K562 (cell line): ENCODE measurements around the gene LMAN2. TPM values are rescaled to one million over a fixed set of nuclear protein-coding genes. Genes with fewer than 3 reads are reported as not detected.

Experiments
- ATF1 ChIP-seq, 2 experiments: fragments of 450-650 bp in 1 of 2; IDR thresholded peaks; 2 replicates each; pipeline ENCODE4 v1.6.1; 2016; ENCODE audit warnings: missing compliant biosample characterization in 1 of 2, missing genetic modification characterization in 1 of 2
- GMEB1 ChIP-seq: fragments of 250-450 bp; sonication (Bioruptor Pico); IDR thresholded peaks from 2 replicates; pipeline ENCODE4 v1.4.0; 2020; ENCODE audit warnings: mild to moderate bottlenecking
- MAX ChIP-seq: sonication (generic); formaldehyde crosslinking; IDR thresholded peaks from 2 replicates; pipeline ENCODE4 v1.9.0; 2022; ENCODE audit warnings: mild to moderate bottlenecking, missing genetic modification reagents
- NFE2L1 ChIP-seq: fragments of 450-650 bp; IDR thresholded peaks from 2 replicates; pipeline ENCODE4 v1.6.1; 2016; ENCODE audit warnings: missing genetic modification characterization, low read depth, mild to moderate bottlenecking, missing compliant biosample characterization, moderate library complexity, borderline replicate concordance
- PREB ChIP-seq: sonication (generic); formaldehyde crosslinking; IDR thresholded peaks from 2 replicates; pipeline ENCODE4 v1.8.1; 2023; ENCODE audit warnings: mild to moderate bottlenecking, missing genetic modification reagents
- ZHX1 ChIP-seq: fragments of 150-350 bp; conservative IDR thresholded peaks from 2 replicates; pipeline ENCODE4 v1.6.1; 2014; ENCODE audit warnings: low read length
- ZNF347 ChIP-seq: fragments of 450-650 bp; formaldehyde crosslinking; IDR thresholded peaks from 2 replicates; pipeline ENCODE4 v1.4.0; 2020; ENCODE audit warnings: low read depth, mild to moderate bottlenecking, moderate library complexity
- polyA plus RNA-seq, 8 experiments: library from polyadenylated mRNA; depleted of rRNA in 4 of 8; stranded (reverse) in 5 of 8; unstranded in 3 of 8; fragments of >200 nt; fragmentation: Nextera tagmentation in 2 of 8; fragmentation: Illumina TruSeq in 1 of 8; extraction: Ambion mirVana in 2 of 8; extraction: Trizol in 1 of 8; gene quantifications; 2 replicates each; pipeline versions ENCODE4 v1.2.1 to v1.2.3, GENCODE V29; 2011 to 2014; ENCODE audit warnings: inconsistent platforms in 1 of 8, missing spikeins in 1 of 8
- total RNA-seq, 7 experiments: library from RNA; depleted of rRNA in 6 of 7; stranded (reverse); fragments of >200 nt in 6 of 7; fragmentation: Illumina TruSeq in 2 of 7; extraction: Trizol in 2 of 7; gene quantifications; 2 replicates each; pipeline versions ENCODE4 v1.2.1 to v1.2.3, GENCODE V29; 2011 to 2021; ENCODE audit warnings: low replicate concordance in 1 of 7
- TF ChIP-seq, protein P1 (sequence below): sonication (generic); formaldehyde crosslinking; IDR thresholded peaks from 2 replicates; pipeline ENCODE4 v1.8.0; 2022; ENCODE audit warnings: mild to moderate bottlenecking, missing genetic modification reagents
- TF ChIP-seq, protein P2 (sequence below): fragments of 250-450 bp; sonication (Bioruptor Pico); IDR thresholded peaks from 2 replicates; pipeline ENCODE4 v1.4.0; 2020
- TF ChIP-seq, protein P3 (sequence below): fragments of 450-650 bp; formaldehyde crosslinking; IDR thresholded peaks from 2 replicates; pipeline ENCODE4 v1.4.0; 2020; ENCODE audit warnings: mild to moderate bottlenecking, moderate library complexity

Gene LMAN2
- total and polyA plus RNA-seq, 9 of the 15 experiments (the other 6 are each of a cell fraction or from before 2014, with no cell fraction given): 2.7 to 254 (median 136) TPM

- TF ChIP-seq ZHX1 (no peak), PREB (CRISPR knock-in tag) (no peak), ZNF347 (CRISPR knock-in tag) (no peak), ATF1 (CRISPR knock-in tag; IDR thresholded peaks at IDR 0.05) (no peak), ATF1 (tag; IDR thresholded peaks at IDR 0.05) (peak; percentile 50), MAX (peak; percentile 94), NFE2L1 (tag) (no peak), GMEB1 (no peak)
- TF ChIP-seq, protein P1, sequence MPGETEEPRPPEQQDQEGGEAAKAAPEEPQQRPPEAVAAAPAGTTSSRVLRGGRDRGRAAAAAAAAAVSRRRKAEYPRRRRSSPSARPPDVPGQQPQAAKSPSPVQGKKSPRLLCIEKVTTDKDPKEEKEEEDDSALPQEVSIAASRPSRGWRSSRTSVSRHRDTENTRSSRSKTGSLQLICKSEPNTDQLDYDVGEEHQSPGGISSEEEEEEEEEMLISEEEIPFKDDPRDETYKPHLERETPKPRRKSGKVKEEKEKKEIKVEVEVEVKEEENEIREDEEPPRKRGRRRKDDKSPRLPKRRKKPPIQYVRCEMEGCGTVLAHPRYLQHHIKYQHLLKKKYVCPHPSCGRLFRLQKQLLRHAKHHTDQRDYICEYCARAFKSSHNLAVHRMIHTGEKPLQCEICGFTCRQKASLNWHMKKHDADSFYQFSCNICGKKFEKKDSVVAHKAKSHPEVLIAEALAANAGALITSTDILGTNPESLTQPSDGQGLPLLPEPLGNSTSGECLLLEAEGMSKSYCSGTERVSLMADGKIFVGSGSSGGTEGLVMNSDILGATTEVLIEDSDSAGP (CRISPR knock-in tag): 0 out of 2 replicates have a peak, but pooled peaks have one; percentile 11
- TF ChIP-seq, protein P2, sequence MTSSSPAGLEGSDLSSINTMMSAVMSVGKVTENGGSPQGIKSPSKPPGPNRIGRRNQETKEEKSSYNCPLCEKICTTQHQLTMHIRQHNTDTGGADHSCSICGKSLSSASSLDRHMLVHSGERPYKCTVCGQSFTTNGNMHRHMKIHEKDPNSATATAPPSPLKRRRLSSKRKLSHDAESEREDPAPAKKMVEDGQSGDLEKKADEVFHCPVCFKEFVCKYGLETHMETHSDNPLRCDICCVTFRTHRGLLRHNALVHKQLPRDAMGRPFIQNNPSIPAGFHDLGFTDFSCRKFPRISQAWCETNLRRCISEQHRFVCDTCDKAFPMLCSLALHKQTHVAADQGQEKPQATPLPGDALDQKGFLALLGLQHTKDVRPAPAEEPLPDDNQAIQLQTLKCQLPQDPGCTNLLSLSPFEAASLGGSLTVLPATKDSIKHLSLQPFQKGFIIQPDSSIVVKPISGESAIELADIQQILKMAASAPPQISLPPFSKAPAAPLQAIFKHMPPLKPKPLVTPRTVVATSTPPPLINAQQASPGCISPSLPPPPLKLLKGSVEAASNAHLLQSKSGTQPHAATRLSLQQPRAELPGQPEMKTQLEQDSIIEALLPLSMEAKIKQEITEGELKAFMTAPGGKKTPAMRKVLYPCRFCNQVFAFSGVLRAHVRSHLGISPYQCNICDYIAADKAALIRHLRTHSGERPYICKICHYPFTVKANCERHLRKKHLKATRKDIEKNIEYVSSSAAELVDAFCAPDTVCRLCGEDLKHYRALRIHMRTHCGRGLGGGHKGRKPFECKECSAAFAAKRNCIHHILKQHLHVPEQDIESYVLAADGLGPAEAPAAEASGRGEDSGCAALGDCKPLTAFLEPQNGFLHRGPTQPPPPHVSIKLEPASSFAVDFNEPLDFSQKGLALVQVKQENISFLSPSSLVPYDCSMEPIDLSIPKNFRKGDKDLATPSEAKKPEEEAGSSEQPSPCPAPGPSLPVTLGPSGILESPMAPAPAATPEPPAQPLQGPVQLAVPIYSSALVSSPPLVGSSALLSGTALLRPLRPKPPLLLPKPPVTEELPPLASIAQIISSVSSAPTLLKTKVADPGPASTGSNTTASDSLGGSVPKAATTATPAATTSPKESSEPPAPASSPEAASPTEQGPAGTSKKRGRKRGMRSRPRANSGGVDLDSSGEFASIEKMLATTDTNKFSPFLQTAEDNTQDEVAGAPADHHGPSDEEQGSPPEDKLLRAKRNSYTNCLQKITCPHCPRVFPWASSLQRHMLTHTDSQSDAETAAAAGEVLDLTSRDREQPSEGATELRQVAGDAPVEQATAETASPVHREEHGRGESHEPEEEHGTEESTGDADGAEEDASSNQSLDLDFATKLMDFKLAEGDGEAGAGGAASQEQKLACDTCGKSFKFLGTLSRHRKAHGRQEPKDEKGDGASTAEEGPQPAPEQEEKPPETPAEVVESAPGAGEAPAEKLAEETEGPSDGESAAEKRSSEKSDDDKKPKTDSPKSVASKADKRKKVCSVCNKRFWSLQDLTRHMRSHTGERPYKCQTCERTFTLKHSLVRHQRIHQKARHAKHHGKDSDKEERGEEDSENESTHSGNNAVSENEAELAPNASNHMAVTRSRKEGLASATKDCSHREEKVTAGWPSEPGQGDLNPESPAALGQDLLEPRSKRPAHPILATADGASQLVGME: 0 out of 2 replicates have a peak, but pooled peaks have one; percentile 32
- TF ChIP-seq, protein P3, sequence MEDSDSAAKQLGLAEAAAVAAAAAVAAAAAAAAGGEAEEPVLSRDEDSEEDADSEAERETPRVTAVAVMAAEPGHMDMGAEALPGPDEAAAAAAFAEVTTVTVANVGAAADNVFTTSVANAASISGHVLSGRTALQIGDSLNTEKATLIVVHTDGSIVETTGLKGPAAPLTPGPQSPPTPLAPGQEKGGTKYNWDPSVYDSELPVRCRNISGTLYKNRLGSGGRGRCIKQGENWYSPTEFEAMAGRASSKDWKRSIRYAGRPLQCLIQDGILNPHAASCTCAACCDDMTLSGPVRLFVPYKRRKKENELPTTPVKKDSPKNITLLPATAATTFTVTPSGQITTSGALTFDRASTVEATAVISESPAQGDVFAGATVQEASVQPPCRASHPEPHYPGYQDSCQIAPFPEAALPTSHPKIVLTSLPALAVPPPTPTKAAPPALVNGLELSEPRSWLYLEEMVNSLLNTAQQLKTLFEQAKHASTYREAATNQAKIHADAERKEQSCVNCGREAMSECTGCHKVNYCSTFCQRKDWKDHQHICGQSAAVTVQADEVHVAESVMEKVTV (CRISPR knock-in tag): no peak
Measured at GRCh38 chr5:177367323-177367848, 15.9 kb upstream of the LMAN2 start (continued).
